SK-N-SH (cell line): ENCODE measurements around the gene LY6G5C. TPM values are rescaled to one million over a fixed set of nuclear protein-coding genes. Genes with fewer than 3 reads are reported as not detected.

Experiments
- CTCF ChIA-PET: fragments of 300-600, 350-600 bp; formaldehyde crosslinking; extraction: SDS; loops from one replicate; lab custom pipeline; 2021; lab: Yijun Ruan, JAX
- POLR2A ChIA-PET: fragments of 350-600 bp; sonication (Branson Sonifier 250); formaldehyde crosslinking; extraction: SDS; loops from one replicate; lab custom pipeline; 2020; ENCODE audit warnings: antibody characterized with exemption, inconsistent platforms; lab: Yijun Ruan, JAX
- DNase-seq: peaks from one replicate; pipeline ENCODE4 v3.0.0; 2012
- H2AFZ ChIP-seq: fragments of 200-600 bp; sonication (generic); 2 replicates; pipeline ENCODE4 v1.8.1; 2016; ENCODE audit warnings: antibody characterized with exemption, mild to moderate bottlenecking, low read depth
- H3F3A ChIP-seq: fragments of 200-600 bp; sonication (generic); replicated peaks from 2 replicates; pipeline ENCODE3; 2016; ENCODE audit warnings: antibody characterized with exemption, mild to moderate bottlenecking; ENCODE audit not compliant: insufficient read depth
- H3K27ac ChIP-seq, 2 experiments: fragments of 200-500 bp in 1 of 2; fragments of 200-600 bp in 1 of 2; sonication (Bioruptor generic) in 1 of 2; sonication (generic), shearing (Covaris generic) in 1 of 2; 2 replicates each; pipeline versions ENCODE4 v1.5.1 to v1.6.1; 2014 to 2016; ENCODE audit warnings: low read depth in 2 of 2, inconsistent platforms in 1 of 2, low read length in 1 of 2, mild to moderate bottlenecking in 1 of 2, mixed read lengths in 1 of 2
- H3K27me3 ChIP-seq: fragments of 200-600 bp; sonication (generic), shearing (Covaris generic); 2 replicates; pipeline ENCODE4 v1.6.1; 2016; ENCODE audit warnings: mixed run types; ENCODE audit not compliant: insufficient read depth
- H3K36me3 ChIP-seq, 2 experiments: fragments of 200-500 bp in 1 of 2; fragments of 200-600 bp in 1 of 2; sonication (Bioruptor generic) in 1 of 2; sonication (generic) in 1 of 2; replicated peaks in 1 of 2; 2 replicates each; pipeline versions ENCODE3 to v1.5.1; 2014 to 2016; ENCODE audit warnings: low read length in 1 of 2, mild to moderate bottlenecking in 1 of 2; ENCODE audit not compliant: insufficient read depth in 2 of 2, control insufficient read depth in 1 of 2
- H3K4me1 ChIP-seq, 2 experiments: fragments of 200-500 bp in 1 of 2; fragments of 200-600 bp in 1 of 2; sonication (Bioruptor generic) in 1 of 2; sonication (generic), shearing (Covaris generic) in 1 of 2; 2 replicates each; pipeline versions ENCODE4 v1.5.1 to v1.6.1; 2014 to 2016; ENCODE audit warnings: low read depth in 1 of 2, low read length in 1 of 2, mixed run types in 1 of 2; ENCODE audit not compliant: insufficient read depth in 2 of 2, control insufficient read depth in 1 of 2
- H3K4me2 ChIP-seq: fragments of 200-600 bp; sonication (generic), shearing (Covaris generic); 2 replicates; pipeline ENCODE4 v1.6.1; 2017; ENCODE audit warnings: mixed run types
- H3K4me3 ChIP-seq, 2 experiments: fragments of 200-500 bp in 1 of 2; fragments of 200-600 bp in 1 of 2; sonication (Bioruptor generic) in 1 of 2; sonication (generic), shearing (Covaris generic) in 1 of 2; 2 replicates each; pipeline versions ENCODE4 v1.5.1 to v1.8.1; 2014 to 2016; ENCODE audit warnings: low read depth in 2 of 2, inconsistent platforms in 1 of 2, low read length in 1 of 2, mild to moderate bottlenecking in 1 of 2, mixed read lengths in 1 of 2, moderate library complexity in 1 of 2
- H3K79me2 ChIP-seq: fragments of 200-600 bp; sonication (generic); 2 replicates; pipeline ENCODE4 v1.8.1; 2017; ENCODE audit warnings: mild to moderate bottlenecking; ENCODE audit not compliant: insufficient read depth
- H3K9ac ChIP-seq: fragments of 200-600 bp; sonication (generic); 2 replicates; pipeline ENCODE4 v1.6.1; 2017; ENCODE audit warnings: mixed run types
- H3K9me2 ChIP-seq: fragments of 200-600 bp; sonication (generic); 2 replicates; pipeline ENCODE4 v1.6.1; 2017; ENCODE audit warnings: mixed run types
- H3K9me3 ChIP-seq: fragments of 200-600 bp; sonication (generic); 2 replicates; pipeline ENCODE4 v1.6.1; 2017; ENCODE audit warnings: mixed run types, mild to moderate bottlenecking, moderate library complexity
- H4K20me1 ChIP-seq: fragments of 200-600 bp; sonication (generic); 2 replicates; pipeline ENCODE4 v1.6.1; 2017; ENCODE audit warnings: mild to moderate bottlenecking, mixed run types; ENCODE audit not compliant: insufficient read depth
- GABPA ChIP-seq: IDR thresholded peaks from 2 replicates; pipeline ENCODE4 v1.4.0; 2012; ENCODE audit warnings: low read depth, mild to moderate bottlenecking
- GATA2 ChIP-seq: sonication (generic); formaldehyde crosslinking; IDR thresholded peaks from 2 replicates; pipeline ENCODE4 v1.5.0; 2020; ENCODE audit warnings: mild to moderate bottlenecking, missing genetic modification reagents
- IRF3 ChIP-seq: fragments of 150-350 bp; IDR thresholded peaks from 2 replicates; pipeline ENCODE4 v1.6.1; 2016; ENCODE audit warnings: mild to moderate bottlenecking, low read depth, low read length
- PBX3 ChIP-seq: IDR thresholded peaks from 2 replicates; pipeline ENCODE4; 2012
- RCOR1 ChIP-seq: fragments of 150-350 bp; IDR thresholded peaks from 2 replicates; pipeline ENCODE4 v1.6.1; 2017; ENCODE audit warnings: antibody characterized with exemption, low read length
- SIN3A ChIP-seq: IDR thresholded peaks from 2 replicates; pipeline ENCODE4 v1.6.1; 2012; ENCODE audit warnings: low read depth, mild to moderate bottlenecking, low read length, moderate library complexity, borderline replicate concordance
- TAF1 ChIP-seq: IDR thresholded peaks from 2 replicates; pipeline ENCODE4 v1.6.1; 2012; ENCODE audit warnings: low read depth, mild to moderate bottlenecking, low read length, moderate library complexity, borderline replicate concordance
- TCF12 ChIP-seq: IDR thresholded peaks from 2 replicates; pipeline ENCODE4 v1.4.0; 2012
- USF1 ChIP-seq: IDR thresholded peaks from 2 replicates; pipeline ENCODE4 v1.4.0; 2012; ENCODE audit warnings: low read depth, borderline replicate concordance
- YY1 ChIP-seq: IDR thresholded peaks from 2 replicates; pipeline ENCODE4 v1.4.0; 2012; ENCODE audit warnings: low read depth, mild to moderate bottlenecking
- ZBTB33 ChIP-seq: IDR thresholded peaks from 2 replicates; pipeline ENCODE4 v1.4.0; 2012; ENCODE audit warnings: low read depth, borderline replicate concordance
- WGBS: methylation state at CpG from one replicate; pipeline ENCODE4 v1.1.6; 2017; ENCODE audit warnings: low lambda C conversion rate; 5-methylcytosine and 5-hydroxymethylcytosine counted together
- polyA plus RNA-seq, 3 experiments: library from polyadenylated mRNA; depleted of rRNA; stranded (reverse); fragments of >200 nt; gene quantifications; 2 replicates each; pipeline ENCODE4 v1.2.3, GENCODE V29; 2012

LY6G5C gene
- polyA plus RNA-seq, 1 of the 3 experiments (the other 2 are of a cell fraction) = 1.1 TPM

GRCh38 chr6:31721351-31722020 is 40.6 kb upstream of the LY6G5C start, which contains the start of gene LY6G6C:
TSS of gene LY6G6C (minus strand) at chr6:31721746. CDS start at chr6:31721679, 67 bp downstream.
- no peak within 1 kb of the TSS for H3K4me3 ChIP-seq
- H3K79me2 ChIP-seq = no peaks in the 10 kb centered on the region
- DNase-seq = no peak
- H3F3A ChIP-seq = no peaks in the 10 kb centered on the region
- H3K9ac ChIP-seq = no peak within 1 kb of the TSS
- no peak for TF ChIP-seq GABPA
- ChIA-PET POLR2A (no interaction called here), CTCF (interaction anchor here (1.0 kb wide), 1 partner anchor 70 kb away, joined by 5 read pairs; no protein-coding TSS in a partner anchor)
- no peaks in the 10 kb centered on the region for H3K9me3 ChIP-seq
- H3K27ac ChIP-seq = no peak within 1 kb of the TSS
- no peaks in the 10 kb centered on the region for H3K4me1 ChIP-seq
- WGBS = 73% methylated on average over 4 of the region's 4 CpGs
- peaks cover 2 to 9% of the 10 kb centered on the region in 2 experiments for H3K36me3 ChIP-seq
- no peaks in the 10 kb centered on the region for H4K20me1 ChIP-seq
- no peak within 1 kb of the TSS for H2AFZ ChIP-seq
- no peaks in the 10 kb centered on the region for H3K27me3 ChIP-seq
- H3K9me2 ChIP-seq = no peaks in the 10 kb centered on the region
- H3K4me2 ChIP-seq = no peak within 1 kb of the TSS

- WGBS = 67% methylated on average over 5 of the region's 5 CpGs
Measured at GRCh38 chr6:31720196-31720770, 39.4 kb upstream of the LY6G5C start.

More at GRCh38 chr6:31720196-31720770, 39.4 kb upstream of the LY6G5C start:
- Histone ChIP-seq H3K9ac (no peak overlapping the region), H3K9me3 (no peaks in the 10 kb centered on the region), H4K20me1 (no peaks in the 10 kb centered on the region), H3K36me3 (no peaks in the 10 kb centered on the region), H3K27me3 (no peaks in the 10 kb centered on the region), H3K79me2 (no peaks in the 10 kb centered on the region), H2AFZ (no peak overlapping the region), H3F3A (peaks cover 3% of the 10 kb centered on the region), H3K9me2 (no peaks in the 10 kb centered on the region), H3K4me3 (no peak overlapping the region), H3K27ac (no peak overlapping the region), H3K4me2 (no peak overlapping the region), H3K4me1 (no peaks in the 10 kb centered on the region)
- DNase-seq = no peak
- TF ChIP-seq USF1 (no peak), IRF3 (no peak), TCF12 (no peak), SIN3A (no peak), GABPA (no peak), GATA2 (CRISPR knock-in tag) (no peak), RCOR1 (no peak), YY1 (no peak), TAF1 (no peak), PBX3 (no peak), ZBTB33 (no peak)
- ChIA-PET CTCF (interaction anchor here (1.0 kb wide), 1 partner anchor 9 kb away, joined by 4 read pairs; no protein-coding TSS in a partner anchor), POLR2A (no interaction called here)
